ENCODE data around the gene OPRPN. TPM values are rescaled to one million over a fixed set of nuclear protein-coding genes. Genes with fewer than 3 reads are reported as not detected.

The OPRPN gene
- total RNA-seq, 1 donor from 2014 or later = not detected

GRCh38 chr4:70437197-70437596, 39.5 kb downstream of the OPRPN start:
- no peaks in the 10 kb centered on the region for H3K4me1 ChIP-seq
- no peak overlapping the region for H3K27ac ChIP-seq
- no peaks in the 10 kb centered on the region for H3K36me3 ChIP-seq
- TF ChIP-seq CTCF (IDR thresholded peaks at IDR 0.05) = no peak
- H3K4me3 ChIP-seq = no peak overlapping the region
- no peak for DNase-seq (ENCODE audit: low spot score in 2 of 2)
- intact Hi-C loops (cut with DNase I) = no loop called here
- H3K27me3 ChIP-seq = no peaks in the 10 kb centered on the region
- H3K9me3 ChIP-seq = no peaks in the 10 kb centered on the region

GRCh38 chr4:70442474-70442873, 44.7 kb downstream of the OPRPN start:
- intact Hi-C loops (cut with DNase I) = no loop called here
- Histone ChIP-seq H3K9me3 (no peaks in the 10 kb centered on the region), H3K27ac (no peak overlapping the region), H3K4me1 (no peaks in the 10 kb centered on the region), H3K4me3 (no peak overlapping the region), H3K36me3 (no peaks in the 10 kb centered on the region), H3K27me3 (no peaks in the 10 kb centered on the region)
- no peak for DNase-seq (ENCODE audit: low spot score in 2 of 2)
- no peak for TF ChIP-seq CTCF (IDR thresholded peaks at IDR 0.05)

GRCh38 chr4:70443329-70443728, 45.6 kb downstream of the OPRPN start:
- H3K4me3 ChIP-seq = no peak overlapping the region
- no peak for TF ChIP-seq CTCF (IDR thresholded peaks at IDR 0.05)
- DNase-seq (ENCODE audit: low spot score in 2 of 2) = no peak
- no peaks in the 10 kb centered on the region for H3K9me3 ChIP-seq
- intact Hi-C loops (cut with DNase I) = no loop called here
- no peaks in the 10 kb centered on the region for H3K4me1 ChIP-seq
- no peaks in the 10 kb centered on the region for H3K36me3 ChIP-seq
- H3K27ac ChIP-seq = no peak overlapping the region
- H3K27me3 ChIP-seq = no peaks in the 10 kb centered on the region

GRCh38 chr4:70449220-70449619, 51.5 kb downstream of the OPRPN start:
- intact Hi-C loops (cut with DNase I) = no loop called here
- no peaks in the 10 kb centered on the region for H3K4me1 ChIP-seq
- DNase-seq (ENCODE audit: low spot score in 2 of 2) = no peak
- H3K27me3 ChIP-seq = no peaks in the 10 kb centered on the region
- no peak overlapping the region for H3K4me3 ChIP-seq
- TF ChIP-seq CTCF (IDR thresholded peaks at IDR 0.05) = no peak
- no peaks in the 10 kb centered on the region for H3K36me3 ChIP-seq
- H3K27ac ChIP-seq = no peak overlapping the region
- H3K9me3 ChIP-seq = no peaks in the 10 kb centered on the region

GRCh38 chr4:70452946-70453345, 55.2 kb downstream of the OPRPN start:
- H3K4me1 ChIP-seq = no peaks in the 10 kb centered on the region

More at GRCh38 chr4:70452946-70453345, 55.2 kb downstream of the OPRPN start:
- no peak overlapping the region for H3K27ac ChIP-seq
- DNase-seq (ENCODE audit: low spot score in 2 of 2) = no peak
- no peaks in the 10 kb centered on the region for H3K9me3 ChIP-seq
- no peaks in the 10 kb centered on the region for H3K27me3 ChIP-seq
- TF ChIP-seq CTCF (IDR thresholded peaks at IDR 0.05) = no peak
- intact Hi-C loops (cut with DNase I) = no loop called here
- no peak overlapping the region for H3K4me3 ChIP-seq
- no peaks in the 10 kb centered on the region for H3K36me3 ChIP-seq

Other genes with a start within 250 kb of the OPRPN start
- gene PRR27, start 243.7 kb upstream of the OPRPN start, total RNA-seq = not detected
- not detected for gene ODAM, start 202.2 kb upstream of the OPRPN start, total RNA-seq
- gene FDCSP, start 171.8 kb upstream of the OPRPN start, total RNA-seq = not detected
- gene CSN3, start 155.3 kb upstream of the OPRPN start, total RNA-seq = not detected
- gene CABS1, start 63.0 kb upstream of the OPRPN start, total RNA-seq = not detected
- gene SMR3A, start 37.2 kb upstream of the OPRPN start, total RNA-seq = not detected
- gene SMR3B, start 14.8 kb upstream of the OPRPN start, total RNA-seq = not detected
- gene MUC7, start 74.3 kb downstream of the OPRPN start, total RNA-seq = not detected
- not detected for gene AMTN, start 120.6 kb downstream of the OPRPN start, total RNA-seq
- gene AMBN, start 194.3 kb downstream of the OPRPN start, total RNA-seq = not detected
- gene ENAM, start 230.8 kb downstream of the OPRPN start, total RNA-seq = not detected